Activated CD8-positive, alpha-beta T cell treated with anti-CD3 and anti-CD28 coated beads for 36 hours (primary cell): ENCODE results near the gene ANKRD2. TPM values are rescaled to one million over a fixed set of nuclear protein-coding genes. Genes with fewer than 3 reads are reported as not detected.

ENCODE experiments used
- ATAC-seq: fragments of 200-7000 bp; cut with Tn5 transposase; one replicate; pipeline ENCODE4 v1.10.0; 2021; ENCODE audit warnings: mild to moderate bottlenecking, moderate library complexity
- CTCF ChIA-PET: fragments of 350-600 bp; sonication (Branson Sonifier 250); formaldehyde crosslinking; loops from one replicate; lab custom pipeline; 2021; ENCODE audit warnings: antibody characterized with exemption; lab: Charles Lee
- POLR2A ChIA-PET: fragments of 350-600 bp; sonication (Branson Sonifier 250); formaldehyde crosslinking; loops from one replicate; lab custom pipeline; 2021; ENCODE audit warnings: antibody characterized with exemption; lab: Charles Lee
- DNase-seq: peaks from one replicate; pipeline ENCODE4 v3.0.0-alpha.2; 2020
- H3K27ac Mint-ChIP-seq: one replicate; pipeline ENCODE4 v1.8.0; 2021; ENCODE audit warnings: mild to moderate bottlenecking, mixed read lengths
- H3K27me3 Mint-ChIP-seq: one replicate; pipeline ENCODE4 v1.8.0; 2021; ENCODE audit warnings: mixed read lengths
- H3K36me3 Mint-ChIP-seq: one replicate; pipeline ENCODE4 v1.8.0; 2021; ENCODE audit warnings: low read depth, mixed read lengths
- H3K4me1 Mint-ChIP-seq: one replicate; pipeline ENCODE4 v1.8.0; 2021; ENCODE audit warnings: low read depth, mixed read lengths
- H3K4me3 Mint-ChIP-seq: one replicate; pipeline ENCODE4 v1.8.0; 2021; ENCODE audit warnings: mild to moderate bottlenecking, moderate library complexity, mixed read lengths
- H3K9me3 Mint-ChIP-seq: one replicate; pipeline ENCODE4 v1.8.0; 2021; ENCODE audit warnings: mixed read lengths
- intact Hi-C: fragments of 100-400 bp; cut with micrococcal nuclease; formaldehyde crosslinking; loops from one replicate; pipeline ENCODE4 v1.10.0; 2022
- total RNA-seq, 2 experiments: library from RNA; stranded (reverse); gene quantifications; one replicate each; pipeline ENCODE4 v1.2.3, GENCODE V29; 2021
- TF ChIP-seq, protein P1 (sequence below): fragments of 200-600 bp; IDR thresholded peaks from one replicate; pipeline ENCODE4 v1.8.0; 2022; ENCODE audit warnings: antibody characterized with exemption, mild to moderate bottlenecking

ANKRD2 gene
- total RNA-seq, 2 experiments from 2014 or later = not detected

DNA sequence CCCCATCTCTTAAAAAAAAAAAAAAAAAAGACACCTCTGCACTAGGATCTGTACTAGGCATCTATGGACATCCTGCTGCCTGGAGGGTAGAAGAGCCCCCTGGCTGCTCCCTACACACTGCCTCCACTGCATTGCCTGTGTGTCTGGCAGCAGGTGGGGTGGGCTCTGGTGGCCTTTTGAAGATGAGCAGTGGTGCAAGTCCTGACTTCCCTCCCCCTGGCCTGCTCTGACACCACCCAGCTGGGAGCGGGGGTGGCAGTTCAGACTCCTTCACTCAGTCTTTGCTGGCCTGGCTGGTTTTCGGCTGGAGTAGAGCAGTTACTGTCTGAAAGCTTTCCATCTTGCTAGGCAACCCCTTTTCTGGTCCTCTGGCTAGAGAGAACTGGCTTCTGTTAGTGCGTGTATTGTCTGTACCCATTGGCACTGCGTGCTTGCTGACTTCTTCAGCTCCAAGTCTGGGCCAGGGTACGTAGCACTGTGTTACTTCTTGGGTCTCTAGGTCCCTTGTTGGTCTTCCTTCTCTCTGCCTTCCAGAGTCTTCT lies 34.6 kb downstream of the ANKRD2 start:
- DNase-seq = no peak
- ChIA-PET CTCF (interaction anchor here (1.2 to 2.0 kb wide), 3 partner anchors 35 to 94 kb away, joined by 3 to 7 read pairs (median 5); partner anchors contain the start of gene ANKRD2), POLR2A (no interaction called here)
- no peaks in the 10 kb centered on the region for H3K4me1 Mint-ChIP-seq
- no peaks in the 10 kb centered on the region for H3K36me3 Mint-ChIP-seq
- ATAC-seq = no peak
- no peak overlapping the region for H3K27ac Mint-ChIP-seq
- H3K9me3 Mint-ChIP-seq = no peaks in the 10 kb centered on the region
- peaks cover 2% of the 10 kb centered on the region for H3K27me3 Mint-ChIP-seq
- H3K4me3 Mint-ChIP-seq = no peak overlapping the region
- intact Hi-C loops = no loop called here
- TF ChIP-seq, protein P1, sequence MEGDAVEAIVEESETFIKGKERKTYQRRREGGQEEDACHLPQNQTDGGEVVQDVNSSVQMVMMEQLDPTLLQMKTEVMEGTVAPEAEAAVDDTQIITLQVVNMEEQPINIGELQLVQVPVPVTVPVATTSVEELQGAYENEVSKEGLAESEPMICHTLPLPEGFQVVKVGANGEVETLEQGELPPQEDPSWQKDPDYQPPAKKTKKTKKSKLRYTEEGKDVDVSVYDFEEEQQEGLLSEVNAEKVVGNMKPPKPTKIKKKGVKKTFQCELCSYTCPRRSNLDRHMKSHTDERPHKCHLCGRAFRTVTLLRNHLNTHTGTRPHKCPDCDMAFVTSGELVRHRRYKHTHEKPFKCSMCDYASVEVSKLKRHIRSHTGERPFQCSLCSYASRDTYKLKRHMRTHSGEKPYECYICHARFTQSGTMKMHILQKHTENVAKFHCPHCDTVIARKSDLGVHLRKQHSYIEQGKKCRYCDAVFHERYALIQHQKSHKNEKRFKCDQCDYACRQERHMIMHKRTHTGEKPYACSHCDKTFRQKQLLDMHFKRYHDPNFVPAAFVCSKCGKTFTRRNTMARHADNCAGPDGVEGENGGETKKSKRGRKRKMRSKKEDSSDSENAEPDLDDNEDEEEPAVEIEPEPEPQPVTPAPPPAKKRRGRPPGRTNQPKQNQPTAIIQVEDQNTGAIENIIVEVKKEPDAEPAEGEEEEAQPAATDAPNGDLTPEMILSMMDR = no peak

DNA sequence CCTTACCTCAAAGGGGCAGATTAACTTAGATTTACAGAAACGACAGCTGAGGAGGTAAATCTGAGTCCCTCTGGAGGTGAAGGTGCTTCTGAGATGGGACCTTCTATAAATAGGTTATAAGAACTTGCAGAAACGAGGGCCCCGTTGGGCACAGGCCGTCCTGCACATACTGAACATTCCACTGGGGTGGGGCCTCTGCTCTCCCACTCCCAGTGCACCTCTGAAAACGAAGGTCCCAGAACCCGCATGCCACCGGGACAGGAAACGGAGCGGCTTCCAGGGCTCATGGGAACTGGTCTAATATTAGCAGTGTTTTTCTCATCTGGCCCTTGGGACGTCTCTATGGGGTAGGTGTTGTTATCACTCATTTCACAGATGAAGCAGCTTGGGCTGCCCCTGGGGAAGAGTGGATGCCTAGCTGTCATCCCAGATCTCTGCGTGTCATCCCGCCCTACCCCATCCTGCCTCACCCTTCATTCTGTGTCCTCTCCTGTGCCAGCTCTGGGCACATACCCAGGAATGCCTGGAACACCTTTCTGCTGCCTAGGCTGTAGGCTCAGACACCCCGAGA lies 36.5 kb downstream of the ANKRD2 start:
- Mint-ChIP-seq H3K4me3 (no peak overlapping the region), H3K27ac (no peak overlapping the region), H3K27me3 (peaks cover 2% of the 10 kb centered on the region), H3K36me3 (no peaks in the 10 kb centered on the region), H3K4me1 (no peaks in the 10 kb centered on the region), H3K9me3 (no peaks in the 10 kb centered on the region)
- ATAC-seq = no peak
- POLR2A ChIA-PET = no interaction called here
- intact Hi-C loops = no loop called here
- CTCF ChIA-PET = interaction anchor here (1.1 to 2.2 kb wide), 2 partner anchors 11 to 37 kb away, joined by 3 to 6 read pairs; partner anchors contain the start of gene ANKRD2
- TF ChIP-seq, protein P1 = no peak
- no peak for DNase-seq

DNA sequence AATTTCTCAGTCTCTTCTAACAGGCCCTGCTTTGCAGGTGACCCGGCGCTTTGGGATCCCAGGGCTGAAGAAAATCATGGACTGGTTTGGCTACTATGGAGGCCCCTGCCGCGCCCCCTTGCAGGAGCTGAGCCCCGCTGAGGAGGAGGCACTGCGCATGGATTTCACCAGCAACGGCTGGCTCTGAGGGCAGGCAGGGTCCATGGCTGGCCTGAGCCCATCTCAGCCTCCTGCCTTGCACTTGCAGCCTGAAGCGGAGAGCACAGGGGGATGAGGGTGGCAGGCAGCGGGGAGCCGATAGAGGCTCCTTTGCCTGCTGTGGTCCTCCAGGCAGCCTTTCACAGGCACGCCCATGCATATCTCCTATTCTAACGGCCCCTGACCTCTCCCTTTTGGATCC lies 38.9 kb downstream of the ANKRD2 start:
- DNase-seq = no peak
- Mint-ChIP-seq H3K4me1 (no peaks in the 10 kb centered on the region), H3K27ac (no peak overlapping the region), H3K36me3 (no peaks in the 10 kb centered on the region), H3K9me3 (no peaks in the 10 kb centered on the region), H3K4me3 (no peak overlapping the region), H3K27me3 (no peaks in the 10 kb centered on the region)
- TF ChIP-seq, protein P1 = no peak
- ChIA-PET CTCF (interaction anchor here (1.6 to 1.9 kb wide), 2 partner anchors 11 to 40 kb away, joined by 9 to 16 read pairs; partner anchors contain the start of gene ANKRD2), POLR2A (interaction anchor here (0.9 kb wide), 1 partner anchor 12 kb away, joined by 3 read pairs; no protein-coding TSS in a partner anchor)
- intact Hi-C loops = no loop called here
- no peak for ATAC-seq

DNA sequence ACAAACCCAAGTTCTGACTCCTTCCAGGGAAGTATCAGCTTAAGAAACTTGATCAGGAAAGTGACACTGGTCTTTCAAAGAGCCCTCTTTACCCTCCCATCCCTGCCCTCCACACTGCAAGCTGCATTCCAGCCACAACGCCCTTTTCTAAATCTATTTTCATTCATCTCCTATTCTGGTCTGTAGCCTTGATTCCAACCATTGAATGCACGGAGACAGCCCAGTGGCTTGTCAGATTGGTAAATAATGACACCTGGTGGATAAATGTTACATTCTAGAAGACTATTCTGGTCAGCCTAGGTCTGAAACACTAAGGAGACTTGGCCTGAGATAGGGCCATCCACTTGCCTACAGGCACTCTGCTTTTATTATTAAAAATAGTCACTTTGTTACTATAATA lies 39.8 kb downstream of the ANKRD2 start:
- no peaks in the 10 kb centered on the region for H3K27me3 Mint-ChIP-seq
- ATAC-seq (no peak), DNase-seq (no peak)
- no peaks in the 10 kb centered on the region for H3K4me1 Mint-ChIP-seq
- TF ChIP-seq, protein P1 = no peak
- H3K36me3 Mint-ChIP-seq = no peaks in the 10 kb centered on the region
- POLR2A ChIA-PET = interaction anchor here (0.6 kb wide), 1 partner anchor 16 kb away, joined by 3 read pairs; no protein-coding TSS in a partner anchor
- intact Hi-C loops = no loop called here
- no peak overlapping the region for H3K4me3 Mint-ChIP-seq
- CTCF ChIA-PET = interaction anchor here (0.7 to 1.9 kb wide), 4 partner anchors 10 to 41 kb away, joined by 3 to 16 read pairs (median 6); partner anchors contain the start of gene ANKRD2
- H3K9me3 Mint-ChIP-seq = no peaks in the 10 kb centered on the region
- no peak overlapping the region for H3K27ac Mint-ChIP-seq

DNA sequence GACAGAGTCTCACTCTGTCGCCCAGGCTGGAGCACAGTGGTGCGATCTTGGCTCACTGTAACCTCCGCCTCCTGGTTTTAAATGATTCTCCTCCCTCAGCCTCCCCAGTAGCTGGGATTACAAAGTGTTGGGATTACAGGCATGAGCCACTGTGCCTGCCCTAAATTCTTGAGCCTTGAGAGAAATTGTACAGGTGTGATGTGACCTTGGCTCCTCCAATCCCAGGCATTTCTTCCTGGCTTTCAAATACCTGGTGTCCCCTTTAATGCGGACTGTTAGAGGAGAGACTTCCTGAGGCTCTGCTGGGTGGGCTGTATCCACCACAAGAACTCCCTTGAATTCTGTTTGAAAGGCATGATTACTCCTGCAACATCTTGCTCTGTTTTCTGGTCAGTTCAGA lies 45.7 kb downstream of the ANKRD2 start:
- POLR2A ChIA-PET = no interaction called here
- Mint-ChIP-seq H3K4me1 (no peaks in the 10 kb centered on the region), H3K27ac (no peak overlapping the region), H3K36me3 (no peaks in the 10 kb centered on the region), H3K9me3 (no peaks in the 10 kb centered on the region), H3K27me3 (no peaks in the 10 kb centered on the region), H3K4me3 (no peak overlapping the region)
- TF ChIP-seq, protein P1 = no peak
- DNase-seq (no peak), ATAC-seq (no peak)
- CTCF ChIA-PET = no interaction called here
- intact Hi-C loops = no loop called here
